OCI-LY3 (cell line): ENCODE measurements around the gene CDC5L.

Source experiments
- H2AFZ ChIP-seq: fragments of 200-600, 300-600 bp; shearing (Covaris generic); 2 replicates; pipeline ENCODE4 v1.6.0; 2014; ENCODE audit warnings: antibody characterized with exemption, low read depth, low read length
- H3K27ac ChIP-seq: fragments of 200-600, 300-600 bp; sonication (generic); 2 replicates; pipeline ENCODE4 v1.5.1; 2014; ENCODE audit warnings: mild to moderate bottlenecking, low read length, moderate library complexity, mixed read lengths
- H3K27me3 ChIP-seq: fragments of 200-600, 300-600 bp; sonication (generic); 2 replicates; pipeline ENCODE4 v1.6.1; 2014; ENCODE audit warnings: low read depth, low read length, mixed read lengths
- H3K36me3 ChIP-seq: fragments of 200-600, 300-600 bp; sonication (generic); replicated peaks from 2 replicates; pipeline ENCODE3; 2014; ENCODE audit warnings: low read depth, low read length, mixed read lengths
- H3K4me1 ChIP-seq: fragments of 300-600, 200-600 bp; sonication (generic); 2 replicates; pipeline ENCODE4 v1.6.1; 2014; ENCODE audit warnings: low read length, mixed read lengths
- H3K4me2 ChIP-seq: fragments of 200-600, 300-600 bp; sonication (generic); 2 replicates; pipeline ENCODE4 v1.6.1; 2014; ENCODE audit warnings: low read length, mixed read lengths
- H3K4me3 ChIP-seq: fragments of 300-600, 200-600 bp; sonication (generic); 2 replicates; pipeline ENCODE4 v1.5.1; 2014; ENCODE audit warnings: antibody characterized with exemption, mild to moderate bottlenecking, low read length, moderate library complexity
- H3K79me2 ChIP-seq: fragments of 300-600, 200-600 bp; shearing (Covaris generic); 2 replicates; pipeline ENCODE4 v1.6.1; 2014; ENCODE audit warnings: mild to moderate bottlenecking, low read length, mixed read lengths
- H3K9ac ChIP-seq: fragments of 300-600, 200-600 bp; shearing (Covaris generic); 2 replicates; pipeline ENCODE4 v1.6.0; 2014; ENCODE audit warnings: mild to moderate bottlenecking, low read length, moderate library complexity
- H3K9me3 ChIP-seq: fragments of 200-600, 300-600 bp; shearing (Covaris generic); 2 replicates; pipeline ENCODE4 v1.6.1; 2014; ENCODE audit warnings: low read length, mixed read lengths; ENCODE audit not compliant: insufficient read depth
- H4K20me1 ChIP-seq: fragments of 200-600, 300-600 bp; sonication (generic); 2 replicates; pipeline ENCODE4 v1.6.1; 2016; ENCODE audit warnings: low read length, mixed read lengths; ENCODE audit not compliant: insufficient read depth
- CTCF ChIP-seq: fragments of 200-600, 300-600 bp; sonication (generic); IDR thresholded peaks from 2 replicates; pipeline ENCODE4 v1.5.1; 2014; ENCODE audit warnings: antibody characterized with exemption, low read length, low read depth
- EZH2phosphoT487 ChIP-seq: fragments of 200-600 bp; shearing (Covaris generic); IDR thresholded peaks from 2 replicates; pipeline ENCODE4 v1.6.1; 2018; ENCODE audit warnings: antibody characterized with exemption, mixed run types, low read depth

Gene CDC5L

GRCh38 chr6:44375071-44375470, 12.4 kb upstream of the CDC5L start:
- H3K4me2 ChIP-seq = no peak overlapping the region
- H3K9me3 ChIP-seq = no peaks in the 10 kb centered on the region
- H3K79me2 ChIP-seq = no peaks in the 10 kb centered on the region
- no peak overlapping the region for H3K4me3 ChIP-seq
- H3K27me3 ChIP-seq = peaks cover 11% of the 10 kb centered on the region; the same call in 1 of the 2 replicates
- TF ChIP-seq EZH2phosphoT487 (no peak), CTCF (no peak)
- H3K4me1 ChIP-seq = no peaks in the 10 kb centered on the region
- no peak overlapping the region for H3K9ac ChIP-seq
- no peaks in the 10 kb centered on the region for H3K36me3 ChIP-seq
- no peaks in the 10 kb centered on the region for H4K20me1 ChIP-seq
- no peak overlapping the region for H3K27ac ChIP-seq
- no peak overlapping the region for H2AFZ ChIP-seq

- Histone ChIP-seq H2AFZ (no peak overlapping the region), H3K4me2 (no peak overlapping the region), H3K79me2 (no peaks in the 10 kb centered on the region), H3K9me3 (no peaks in the 10 kb centered on the region), H3K27ac (no peak overlapping the region), H3K9ac (no peak overlapping the region), H3K27me3 (peaks cover 11% of the 10 kb centered on the region; the same call in 1 of the 2 replicates), H3K4me3 (no peak overlapping the region), H3K36me3 (no peaks in the 10 kb centered on the region), H4K20me1 (no peaks in the 10 kb centered on the region), H3K4me1 (no peaks in the 10 kb centered on the region)
- TF ChIP-seq EZH2phosphoT487 (no peak), CTCF (no peak)
Measured at GRCh38 chr6:44377484-44377883, 10.0 kb upstream of the CDC5L start.

GRCh38 chr6:44377971-44378370, 9.5 kb upstream of the CDC5L start:
- no peak overlapping the region for H3K9ac ChIP-seq
- no peaks in the 10 kb centered on the region for H3K4me1 ChIP-seq
- TF ChIP-seq CTCF = no peak
- no peak for TF ChIP-seq EZH2phosphoT487
- no peaks in the 10 kb centered on the region for H4K20me1 ChIP-seq
- H3K36me3 ChIP-seq = no peaks in the 10 kb centered on the region
- H3K9me3 ChIP-seq = no peaks in the 10 kb centered on the region
- H3K27me3 ChIP-seq = peaks cover 11% of the 10 kb centered on the region; the same call in 1 of the 2 replicates
- no peaks in the 10 kb centered on the region for H3K79me2 ChIP-seq
- no peak overlapping the region for H3K4me2 ChIP-seq
- H2AFZ ChIP-seq = no peak overlapping the region
- no peak overlapping the region for H3K27ac ChIP-seq
- no peak overlapping the region for H3K4me3 ChIP-seq

GRCh38 chr6:44381739-44382138, 5.8 kb upstream of the CDC5L start:
- TF ChIP-seq CTCF = no peak
- TF ChIP-seq EZH2phosphoT487 = no peak
- Histone ChIP-seq H3K79me2 (no peaks in the 10 kb centered on the region), H3K27me3 (no peaks in the 10 kb centered on the region), H3K4me1 (peaks cover 5% of the 10 kb centered on the region; the same call in 1 of the 2 replicates), H3K36me3 (no peaks in the 10 kb centered on the region), H3K4me3 (no peak overlapping the region), H3K27ac (no peak overlapping the region), H3K4me2 (no peak overlapping the region), H2AFZ (no peak overlapping the region), H4K20me1 (no peaks in the 10 kb centered on the region), H3K9ac (no peak overlapping the region), H3K9me3 (no peaks in the 10 kb centered on the region)
